ENCODE results near the gene ZSWIM3. TPM values are rescaled to one million over a fixed set of nuclear protein-coding genes. Genes with fewer than 3 reads are reported as not detected.
A peak's percentile ranks its signal among the peaks of the same experiment; 100 is the strongest.
"Not testable (repeated sequence)": the region's sequence is repeated elsewhere in the genome, so short reads cannot be mapped to it uniquely, and the experiment has no call there.

Gene ZSWIM3
- total and polyA plus RNA-seq, 2 of the 13 experiments (the other 11 are each of a cell fraction or from before 2014, with no cell fraction given), result 5.2 to 5.8 TPM

GRCh38 chr20:45829673-45830106 lies 27.7 kb upstream of the ZSWIM3 start (continued):
- peak; percentile 58; the same call in 1 of the 2 replicates for TF ChIP-seq KDM6A (CRISPR knock-in tag; IDR thresholded peaks at IDR 0.05; ENCODE audit: low read depth)
- TF ChIP-seq ZFY (CRISPR knock-in tag; IDR thresholded peaks at IDR 0.05), result peak; percentile 41; the same call in 1 of the 2 replicates
- TF ChIP-seq ELF1 (CRISPR knock-in tag; IDR thresholded peaks at IDR 0.05), result peak; percentile 39; the same call in 1 of the 2 replicates
- TF ChIP-seq ZFP90 (CRISPR knock-in tag; IDR thresholded peaks at IDR 0.05; ENCODE audit: borderline replicate concordance), result 0 out of 2 replicates have a peak, but pooled peaks have one; percentile 54
- 0 out of 2 replicates have a peak, but pooled peaks have one; percentile 19 for TF ChIP-seq ZNF687 (CRISPR knock-in tag; IDR thresholded peaks at IDR 0.05)
- TF ChIP-seq ZNF766 (CRISPR knock-in tag; IDR thresholded peaks at IDR 0.05; ENCODE audit: borderline replicate concordance), result peak; percentile 71; the same call in 1 of the 2 replicates
- TF ChIP-seq ZNF331 (CRISPR knock-in tag; IDR thresholded peaks at IDR 0.05), result peak; percentile 87; the same call in 1 of the 2 replicates
- TF ChIP-seq FOXK1 (CRISPR knock-in tag; IDR thresholded peaks at IDR 0.05; ENCODE audit: borderline replicate concordance, low read depth), result peak; percentile 29; the same call in 1 of the 2 replicates
- TF ChIP-seq ATF3 (CRISPR knock-in tag; IDR thresholded peaks at IDR 0.05), result 0 out of 2 replicates have a peak, but pooled peaks have one; percentile 26
- TF ChIP-seq TEF (CRISPR knock-in tag; IDR thresholded peaks at IDR 0.05), result 0 out of 2 replicates have a peak, but pooled peaks have one; percentile 70
- 0 out of 2 replicates have a peak, but pooled peaks have one; percentile 29 for TF ChIP-seq KDM2A (CRISPR knock-in tag; IDR thresholded peaks at IDR 0.05; ENCODE audit: borderline replicate concordance, low read depth)
- peak; percentile 8; the same call in 1 of the 2 replicates for TF ChIP-seq ZNF768 (CRISPR knock-in tag; IDR thresholded peaks at IDR 0.05)
- peak; percentile 71; the same call in 1 of the 2 replicates for TF ChIP-seq ZNF614 (CRISPR knock-in tag; IDR thresholded peaks at IDR 0.05; ENCODE audit: borderline replicate concordance)
- not testable (repeated sequence) for TF ChIP-seq FOXA1 (IDR thresholded peaks at IDR 0.05)
- peak; percentile 84 for TF ChIP-seq FOXA1 (CRISPR knock-in tag; IDR thresholded peaks at IDR 0.05)
- TF ChIP-seq THRA (CRISPR knock-in tag; IDR thresholded peaks at IDR 0.05; ENCODE audit: borderline replicate concordance), result peak; percentile 92; the same call in 1 of the 2 replicates
- TF ChIP-seq RCOR2 (CRISPR knock-in tag; IDR thresholded peaks at IDR 0.05), result peak; percentile 81
- peak; percentile 65 for TF ChIP-seq HDAC2 (CRISPR knock-in tag; IDR thresholded peaks at IDR 0.05)
- peak; percentile 19 to 69; a peak in 2 of 4 replicates for TF ChIP-seq EP300 (IDR thresholded peaks at IDR 0.05; ENCODE audit: low read depth in 2 of 2, low read length in 2 of 2)
- peak; percentile 60; the same call in 1 of the 2 replicates for TF ChIP-seq EP300 (CRISPR knock-in tag; IDR thresholded peaks at IDR 0.05; ENCODE audit: borderline replicate concordance)
- peak; percentile 76 for TF ChIP-seq GATAD2A (CRISPR knock-in tag; IDR thresholded peaks at IDR 0.05)
- peak; percentile 33; the same call in 1 of the 2 replicates for TF ChIP-seq SAP130 (CRISPR knock-in tag; IDR thresholded peaks at IDR 0.05; ENCODE audit: low read depth)
- TF ChIP-seq RARA (CRISPR knock-in tag; IDR thresholded peaks at IDR 0.05), result peak; percentile 65
- TF ChIP-seq RFXAP (CRISPR knock-in tag; IDR thresholded peaks at IDR 0.05; ENCODE audit: borderline replicate concordance), result peak; percentile 75; the same call in 1 of the 2 replicates
- TF ChIP-seq PHF5A (CRISPR knock-in tag; IDR thresholded peaks at IDR 0.05; ENCODE audit: low read depth, unreplicated experiment), result peak; percentile 32
- peak; percentile 37; the same call in 1 of the 2 replicates for TF ChIP-seq ZNF629 (CRISPR knock-in tag; conservative IDR thresholded peaks at IDR 0.05)

All from HepG2 (cell line).